A673 (cell line): ENCODE data around the gene UBA7. TPM values are rescaled to one million over a fixed set of nuclear protein-coding genes. Genes with fewer than 3 reads are reported as not detected.

Source experiments
- BruUV-seq: library from RNA; stranded (reverse); fragments of 400-500 nt; replicated peaks from 2 replicates; lab custom pipeline; 2021; lab: Mats Ljungman, UMichigan
- CTCF ChIA-PET: fragments of 300-600 bp; sonication (Branson Sonifier 250); formaldehyde crosslinking; loops from one replicate; lab custom pipeline; 2022; ENCODE audit warnings: antibody characterized with exemption; lab: Charles Lee
- POLR2A ChIA-PET: fragments of 300-600 bp; sonication (Branson Sonifier 250); formaldehyde crosslinking; loops from one replicate; lab custom pipeline; 2022; ENCODE audit warnings: antibody characterized with exemption; ENCODE audit not compliant: low non-redundant PET; lab: Charles Lee
- DNase-seq: peaks from one replicate; pipeline ENCODE4 v3.0.0-alpha.2; 2015; ENCODE audit warnings: low spot score
- H3K27ac ChIP-seq: fragments of 200-600 bp; sonication (generic); 2 replicates; pipeline ENCODE4 v1.5.1; 2016; ENCODE audit warnings: mixed run types, low read depth, mild to moderate bottlenecking, mixed read lengths, antibody characterized with exemption, low read length; ENCODE audit not compliant: poor library complexity, severe bottlenecking
- H3K27me3 ChIP-seq: fragments of 200-600 bp; sonication (generic); replicated peaks from 2 replicates; pipeline ENCODE4 v1.6.1; 2017; ENCODE audit warnings: mixed run types, low read depth, mild to moderate bottlenecking, mixed read lengths, antibody characterized with exemption, low read length; ENCODE audit not compliant: insufficient read depth, poor library complexity
- H3K36me3 ChIP-seq: fragments of 200-600 bp; sonication (generic); 2 replicates; pipeline ENCODE4 v1.6.1; 2016; ENCODE audit warnings: mixed run types, mild to moderate bottlenecking, mixed read lengths, antibody characterized with exemption, low read length; ENCODE audit not compliant: insufficient read depth, poor library complexity, severe bottlenecking
- H3K4me1 ChIP-seq: fragments of 200-600 bp; sonication (generic); 2 replicates; pipeline ENCODE4 v1.6.1; 2017; ENCODE audit warnings: mixed run types, mild to moderate bottlenecking, mixed read lengths, antibody characterized with exemption, low read length; ENCODE audit not compliant: insufficient read depth, poor library complexity, severe bottlenecking
- H3K4me3 ChIP-seq: fragments of 200-600 bp; sonication (generic); 2 replicates; pipeline ENCODE4 v1.5.1; 2016; ENCODE audit warnings: low read depth, mixed run types, mild to moderate bottlenecking, mixed read lengths, low read length; ENCODE audit not compliant: poor library complexity, severe bottlenecking
- H3K9me3 ChIP-seq: fragments of 200-600 bp; sonication (generic); 2 replicates; pipeline ENCODE4 v1.6.1; 2016; ENCODE audit warnings: mixed run types, low read depth, mild to moderate bottlenecking, mixed read lengths, antibody characterized with exemption, low read length; ENCODE audit not compliant: poor library complexity, severe bottlenecking
- CTCF ChIP-seq: fragments of 300-800, 200-600 bp; sonication (generic); conservative IDR thresholded peaks from 2 replicates; pipeline ENCODE4 v1.5.1; 2017; ENCODE audit warnings: low read depth, mild to moderate bottlenecking, antibody characterized with exemption, low read length, moderate library complexity, mixed read lengths
- EZH2 ChIP-seq: fragments of 200-600 bp; sonication (generic); IDR thresholded peaks from 2 replicates; pipeline ENCODE4 v1.6.1; 2017; ENCODE audit warnings: borderline replicate concordance, low read depth, mild to moderate bottlenecking, mixed read lengths, antibody characterized with exemption, low read length; ENCODE audit not compliant: poor library complexity, severe bottlenecking
- intact Hi-C: fragments of 100-400 bp; cut with micrococcal nuclease; formaldehyde crosslinking; loops from one replicate; pipeline ENCODE4 v1.10.0; 2022; ENCODE audit not compliant: unreplicated experiment
- total RNA-seq: library from RNA; stranded (reverse); gene quantifications from 2 replicates; pipeline ENCODE4 v1.2.3, GENCODE V29; 2021

The UBA7 gene
- total RNA-seq, 1 experiment from 2014 or later, result 2.2 TPM

- DNase-seq, result no peak
- no peaks in the 10 kb centered on the region for H3K27me3 ChIP-seq
- H3K27ac ChIP-seq, result no peak overlapping the region
- ChIA-PET CTCF (no interaction called here), POLR2A (no interaction called here)
- H3K9me3 ChIP-seq, result no peaks in the 10 kb centered on the region
- intact Hi-C loops, result no loop called here
- no peaks in the 10 kb centered on the region for H3K36me3 ChIP-seq
- no TSS peak for BruUV-seq
- H3K4me1 ChIP-seq, result no peaks in the 10 kb centered on the region
- H3K4me3 ChIP-seq, result no peak overlapping the region
- TF ChIP-seq CTCF (no peak), EZH2 (no peak)
These were observed 38.2 kb downstream of the UBA7 start for GRCh38 chr3:49775538-49775937.

- ChIA-PET POLR2A (no interaction called here), CTCF (no interaction called here)
- no peak for TF ChIP-seq CTCF
- no peak for TF ChIP-seq EZH2
- H3K27ac ChIP-seq, result no peak overlapping the region
- H3K36me3 ChIP-seq, result no peaks in the 10 kb centered on the region
- H3K4me1 ChIP-seq, result no peaks in the 10 kb centered on the region
- intact Hi-C loops, result no loop called here
- H3K9me3 ChIP-seq, result no peaks in the 10 kb centered on the region
- H3K27me3 ChIP-seq, result no peaks in the 10 kb centered on the region
- no peak overlapping the region for H3K4me3 ChIP-seq
- no peak for DNase-seq
- no TSS peak for BruUV-seq
These were observed 41.0 kb downstream of the UBA7 start for GRCh38 chr3:49772703-49773102.

GRCh38 chr3:49771340-49771938 lies 42.3 kb downstream of the UBA7 start:
- no peak overlapping the region for H3K4me3 ChIP-seq
- no peak overlapping the region for H3K27ac ChIP-seq
- no peaks in the 10 kb centered on the region for H3K36me3 ChIP-seq
- intact Hi-C loops, result no loop called here
- H3K4me1 ChIP-seq, result no peaks in the 10 kb centered on the region
- TF ChIP-seq EZH2 (no peak), CTCF (no peak)
- no peaks in the 10 kb centered on the region for H3K27me3 ChIP-seq
- ChIA-PET CTCF (no interaction called here), POLR2A (no interaction called here)
- H3K9me3 ChIP-seq, result no peaks in the 10 kb centered on the region
- DNase-seq, result no peak
- BruUV-seq, result no TSS peak
